Measurements from ENCODE around the gene TADA3. TPM values are rescaled to one million over a fixed set of nuclear protein-coding genes. Genes with fewer than 3 reads are reported as not detected.

Gene TADA3
- total RNA-seq, 1 donor: 102 TPM

DNA sequence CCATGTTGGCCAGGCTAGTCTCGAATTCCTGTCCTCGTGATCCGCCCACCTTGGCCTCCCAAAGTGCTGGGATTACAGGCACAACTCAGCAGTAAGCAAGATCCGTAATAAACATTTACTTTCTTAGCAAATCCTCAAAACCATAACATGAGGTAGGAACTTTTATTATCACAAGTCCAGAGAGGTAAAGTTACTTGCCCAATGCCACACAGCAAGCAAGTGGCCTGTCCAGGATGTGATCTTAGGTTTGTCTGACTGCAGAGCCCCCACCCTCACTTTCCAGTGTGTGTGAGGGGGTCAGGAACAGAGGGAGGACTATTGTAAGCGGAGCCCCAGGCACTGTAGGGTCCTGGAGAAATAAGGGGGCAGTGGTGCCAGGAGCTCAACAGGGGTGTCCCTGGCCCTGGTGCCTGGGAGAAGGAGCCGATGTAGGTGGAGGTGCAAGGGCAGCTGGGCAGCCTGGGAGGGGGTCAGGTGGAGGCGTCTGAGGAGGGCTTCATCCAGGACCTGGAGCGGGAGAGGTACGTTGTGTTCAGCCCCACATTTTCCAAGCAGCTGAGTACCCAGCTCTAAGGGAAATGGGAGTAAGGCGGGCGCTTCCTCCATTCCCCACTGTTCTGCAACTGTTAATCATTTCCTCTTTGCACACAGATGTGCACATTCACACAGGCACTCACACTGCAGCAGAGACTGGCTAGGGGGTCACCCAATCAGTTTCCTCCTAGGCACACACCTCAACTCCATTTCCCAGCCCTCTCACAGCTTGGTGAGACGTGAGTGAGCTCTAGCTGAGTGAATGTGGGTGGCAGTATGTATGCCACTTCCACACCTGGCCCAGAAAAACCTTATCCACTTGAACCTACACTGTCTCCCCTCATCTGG is 45.7 kb upstream of the TADA3 start:
- no peak overlapping the region for H2AFZ ChIP-seq (ENCODE audit: low read length)
- H3K79me2 ChIP-seq (ENCODE audit: insufficient read depth, low read length): peaks cover 4% of the 10 kb centered on the region
- DNase-seq (ENCODE audit: insufficient read length, low spot score, missing footprints): peak; percentile 19
- no peak overlapping the region for H3K4me3 ChIP-seq (ENCODE audit: insufficient read depth, low read length)
- no peak overlapping the region for H3K4me2 ChIP-seq (ENCODE audit: insufficient read depth, low read length)
- no peak overlapping the region for H3K27ac ChIP-seq (ENCODE audit: low read depth, low read length)
- TF ChIP-seq, protein P1, sequence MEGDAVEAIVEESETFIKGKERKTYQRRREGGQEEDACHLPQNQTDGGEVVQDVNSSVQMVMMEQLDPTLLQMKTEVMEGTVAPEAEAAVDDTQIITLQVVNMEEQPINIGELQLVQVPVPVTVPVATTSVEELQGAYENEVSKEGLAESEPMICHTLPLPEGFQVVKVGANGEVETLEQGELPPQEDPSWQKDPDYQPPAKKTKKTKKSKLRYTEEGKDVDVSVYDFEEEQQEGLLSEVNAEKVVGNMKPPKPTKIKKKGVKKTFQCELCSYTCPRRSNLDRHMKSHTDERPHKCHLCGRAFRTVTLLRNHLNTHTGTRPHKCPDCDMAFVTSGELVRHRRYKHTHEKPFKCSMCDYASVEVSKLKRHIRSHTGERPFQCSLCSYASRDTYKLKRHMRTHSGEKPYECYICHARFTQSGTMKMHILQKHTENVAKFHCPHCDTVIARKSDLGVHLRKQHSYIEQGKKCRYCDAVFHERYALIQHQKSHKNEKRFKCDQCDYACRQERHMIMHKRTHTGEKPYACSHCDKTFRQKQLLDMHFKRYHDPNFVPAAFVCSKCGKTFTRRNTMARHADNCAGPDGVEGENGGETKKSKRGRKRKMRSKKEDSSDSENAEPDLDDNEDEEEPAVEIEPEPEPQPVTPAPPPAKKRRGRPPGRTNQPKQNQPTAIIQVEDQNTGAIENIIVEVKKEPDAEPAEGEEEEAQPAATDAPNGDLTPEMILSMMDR (IDR thresholded peaks at IDR 0.05; ENCODE audit: extremely low read depth, low read depth, low read length): no peak
- peaks cover 7% of the 10 kb centered on the region for H3K4me1 ChIP-seq (ENCODE audit: insufficient read depth, low read length)
- no peaks in the 10 kb centered on the region for H3K27me3 ChIP-seq (ENCODE audit: insufficient read depth, low read length)
- H4K20me1 ChIP-seq (ENCODE audit: insufficient read depth, low read length): peaks cover 6% of the 10 kb centered on the region
- H3K36me3 ChIP-seq (ENCODE audit: insufficient read depth, low read length): peaks cover 58% of the 10 kb centered on the region
- no peaks in the 10 kb centered on the region for H3K9me3 ChIP-seq (ENCODE audit: low read depth, low read length)

DNA sequence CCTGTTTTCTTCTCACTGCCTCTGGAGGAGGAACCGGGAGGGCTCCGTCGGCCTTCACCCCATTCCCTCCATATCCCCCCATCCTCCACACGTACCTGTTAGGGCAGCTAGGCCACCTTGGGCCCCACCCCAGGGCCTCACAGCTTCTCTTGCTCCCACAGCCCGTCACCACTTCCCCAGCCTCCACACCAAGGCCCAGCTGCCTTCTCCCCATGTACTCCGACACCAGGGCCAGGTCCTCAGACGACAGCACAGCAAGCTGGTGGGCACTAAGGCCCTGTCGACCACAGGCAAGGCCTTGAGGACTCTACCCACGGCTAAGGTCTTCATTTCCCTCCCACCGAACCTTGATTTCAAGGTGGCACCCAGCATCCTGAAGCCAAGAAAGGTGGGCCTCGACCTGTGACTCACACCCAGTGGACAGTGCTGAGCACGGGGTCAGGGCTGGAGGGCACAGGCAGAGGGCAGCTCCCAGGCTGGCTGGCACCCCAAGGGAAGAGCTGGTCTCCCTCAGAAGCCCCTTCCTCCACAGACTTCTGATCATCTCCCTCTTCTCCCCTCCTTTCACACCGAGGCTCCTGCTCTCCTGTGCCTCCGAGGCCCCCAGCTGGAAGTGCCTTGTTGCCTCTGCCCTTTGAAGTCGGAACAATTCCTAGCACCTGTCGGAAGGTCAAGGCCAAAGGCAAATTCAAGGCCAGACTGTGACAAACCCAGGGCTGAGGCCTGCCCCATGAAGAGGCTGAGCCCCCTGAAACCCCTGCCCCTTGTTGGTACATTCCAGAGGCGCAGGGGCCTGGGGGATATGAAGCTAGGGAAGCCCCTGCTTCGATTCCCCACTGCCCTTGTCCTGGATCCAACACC is 42.5 kb upstream of the TADA3 start:
- Histone ChIP-seq H3K27me3 (ENCODE audit: insufficient read depth, low read length) (no peaks in the 10 kb centered on the region), H2AFZ (ENCODE audit: low read length) (no peak overlapping the region), H3K79me2 (ENCODE audit: insufficient read depth, low read length) (no peaks in the 10 kb centered on the region), H3K36me3 (ENCODE audit: insufficient read depth, low read length) (peaks cover 49% of the 10 kb centered on the region), H3K27ac (ENCODE audit: low read depth, low read length) (no peak overlapping the region), H3K4me3 (ENCODE audit: insufficient read depth, low read length) (no peak overlapping the region), H3K9me3 (ENCODE audit: low read depth, low read length) (no peaks in the 10 kb centered on the region), H4K20me1 (ENCODE audit: insufficient read depth, low read length) (no peaks in the 10 kb centered on the region), H3K4me1 (ENCODE audit: insufficient read depth, low read length) (no peaks in the 10 kb centered on the region), H3K4me2 (ENCODE audit: insufficient read depth, low read length) (no peak overlapping the region)
- peak; percentile 62 for DNase-seq (ENCODE audit: insufficient read length, low spot score, missing footprints)
- TF ChIP-seq, protein P1 (IDR thresholded peaks at IDR 0.05; ENCODE audit: extremely low read depth, low read depth, low read length): no peak

DNA sequence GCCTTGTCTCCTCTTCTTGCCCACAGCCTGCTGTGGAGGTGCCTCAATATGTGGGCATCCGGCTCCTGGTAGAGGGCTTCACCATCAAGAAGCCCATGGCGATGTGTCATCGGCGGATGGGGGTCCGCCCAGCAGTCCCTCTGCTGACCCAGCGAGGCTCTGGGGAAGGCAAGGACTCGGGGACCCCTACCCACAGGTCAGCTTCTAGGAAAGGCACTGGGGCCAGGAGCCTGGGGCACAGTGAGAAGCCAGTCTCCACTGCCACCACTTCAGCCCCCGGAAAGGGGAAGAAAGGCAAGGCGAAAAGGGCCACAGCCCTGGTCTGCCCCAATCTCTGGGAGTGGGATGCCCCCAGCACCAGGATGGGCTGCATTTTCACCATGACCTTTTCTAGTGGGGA is 40.8 kb upstream of the TADA3 start:
- Histone ChIP-seq H3K36me3 (ENCODE audit: insufficient read depth, low read length) (peaks cover 49% of the 10 kb centered on the region), H3K9me3 (ENCODE audit: low read depth, low read length) (no peaks in the 10 kb centered on the region), H4K20me1 (ENCODE audit: insufficient read depth, low read length) (no peaks in the 10 kb centered on the region), H3K4me3 (ENCODE audit: insufficient read depth, low read length) (no peak overlapping the region), H3K27me3 (ENCODE audit: insufficient read depth, low read length) (no peaks in the 10 kb centered on the region), H3K79me2 (ENCODE audit: insufficient read depth, low read length) (no peaks in the 10 kb centered on the region), H3K27ac (ENCODE audit: low read depth, low read length) (no peak overlapping the region), H2AFZ (ENCODE audit: low read length) (no peak overlapping the region), H3K4me1 (ENCODE audit: insufficient read depth, low read length) (no peaks in the 10 kb centered on the region), H3K4me2 (ENCODE audit: insufficient read depth, low read length) (no peak overlapping the region)
- TF ChIP-seq, protein P1 (IDR thresholded peaks at IDR 0.05; ENCODE audit: extremely low read depth, low read depth, low read length): no peak
- peak; percentile 35 for DNase-seq (ENCODE audit: insufficient read length, low spot score, missing footprints)

DNA sequence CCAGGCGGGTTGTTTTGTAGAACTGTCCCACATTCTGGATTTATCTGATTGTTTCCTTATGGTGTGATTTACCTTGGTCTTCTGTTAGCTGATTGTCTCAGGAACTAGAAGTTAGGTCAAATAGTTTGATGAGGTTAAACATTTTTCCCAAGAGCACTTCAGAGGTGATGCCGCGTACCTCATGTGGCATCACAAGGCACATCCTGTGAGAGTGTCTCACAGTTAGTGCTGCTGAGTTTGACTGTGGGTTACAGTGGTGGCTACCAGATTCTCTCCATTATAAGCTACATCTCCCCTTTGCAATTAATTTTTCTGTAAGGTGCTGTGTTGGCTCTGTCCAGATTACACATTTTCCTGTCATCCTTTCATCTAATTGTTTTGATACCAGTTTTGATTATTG is 39.0 kb upstream of the TADA3 start:
- Histone ChIP-seq H3K27ac (ENCODE audit: low read depth, low read length) (no peak overlapping the region), H3K4me3 (ENCODE audit: insufficient read depth, low read length) (no peak overlapping the region), H2AFZ (ENCODE audit: low read length) (no peak overlapping the region), H3K36me3 (ENCODE audit: insufficient read depth, low read length) (peaks cover 52% of the 10 kb centered on the region), H3K27me3 (ENCODE audit: insufficient read depth, low read length) (no peaks in the 10 kb centered on the region), H3K4me1 (ENCODE audit: insufficient read depth, low read length) (no peaks in the 10 kb centered on the region), H3K79me2 (ENCODE audit: insufficient read depth, low read length) (no peaks in the 10 kb centered on the region), H3K4me2 (ENCODE audit: insufficient read depth, low read length) (no peak overlapping the region), H4K20me1 (ENCODE audit: insufficient read depth, low read length) (no peaks in the 10 kb centered on the region), H3K9me3 (ENCODE audit: low read depth, low read length) (no peaks in the 10 kb centered on the region)
- TF ChIP-seq, protein P1 (IDR thresholded peaks at IDR 0.05; ENCODE audit: extremely low read depth, low read depth, low read length): no peak
- no peak for DNase-seq (ENCODE audit: insufficient read length, low spot score, missing footprints)

All from osteoblast (primary cell).